Coronary artery (tissue), 2 donors: ENCODE results near the gene ZNF212.

Source experiments
- DNase-seq: peaks from one replicate; pipeline ENCODE4 v3.0.0-alpha.2; 2017; ENCODE audit warnings: low spot score
- H3K27ac ChIP-seq, 2 donors: fragments of 200-600 bp; sonication (generic); one replicate each; pipeline ENCODE4 v1.5.1; 2016 to 2019
- H3K4me3 ChIP-seq: fragments of 200-600 bp; sonication (generic); 2 replicates; pipeline ENCODE4 v1.5.1; 2016; ENCODE audit warnings: mild to moderate bottlenecking, moderate library complexity
- CTCF ChIP-seq: fragments of 200-600 bp; sonication (generic); IDR thresholded peaks from one replicate; pipeline ENCODE4 v1.5.1; 2019; ENCODE audit warnings: antibody characterized with exemption

Gene ZNF212

GRCh38 chr7:149209518-149210269, 29.8 kb upstream of the ZNF212 start:
- DNase-seq = no peak
- H3K27ac ChIP-seq = no peak overlapping the region
- no peak overlapping the region for H3K4me3 ChIP-seq
- no peak for TF ChIP-seq CTCF

GRCh38 chr7:149210551-149210950, 28.9 kb upstream of the ZNF212 start:
- DNase-seq = no peak
- no peak for TF ChIP-seq CTCF
- no peak overlapping the region for H3K27ac ChIP-seq
- H3K4me3 ChIP-seq = no peak overlapping the region

- no peak for DNase-seq
- TF ChIP-seq CTCF = no peak
- Histone ChIP-seq H3K27ac (no peak overlapping the region), H3K4me3 (no peak overlapping the region)
Observed at GRCh38 chr7:149214020-149214720, 25.3 kb upstream of the ZNF212 start.

- TF ChIP-seq CTCF = no peak
Observed at GRCh38 chr7:149216402-149216801, 23.0 kb upstream of the ZNF212 start.

GRCh38 chr7:149217570-149217969, 21.9 kb upstream of the ZNF212 start:
- no peak for TF ChIP-seq CTCF
- no peak overlapping the region for H3K27ac ChIP-seq
- DNase-seq = no peak
- H3K4me3 ChIP-seq = no peak overlapping the region

More at GRCh38 chr7:149216402-149216801, 23.0 kb upstream of the ZNF212 start:
- no peak for DNase-seq
- Histone ChIP-seq H3K27ac (no peak overlapping the region), H3K4me3 (no peak overlapping the region)

- no peak overlapping the region for H3K4me3 ChIP-seq
- no peak overlapping the region for H3K27ac ChIP-seq
- DNase-seq = no peak
- no peak for TF ChIP-seq CTCF
Observed at GRCh38 chr7:149218469-149219420, 20.7 kb upstream of the ZNF212 start.
